Skin epidermis (tissue), 12 donors: Measurements from ENCODE around the gene DNHD1.

Source experiments
- H3K27ac ChIP-seq, 21 experiments: fragments of 200-600 bp; sonication (generic) in 11 of 21; one replicate each; pipeline ENCODE4 v1.5.0; 2020; ENCODE audit warnings: mild to moderate bottlenecking in 3 of 21, inconsistent platforms in 2 of 21, moderate library complexity in 2 of 21
- H3K4me3 ChIP-seq, 7 experiments: fragments of 200-600 bp; sonication (generic) in 2 of 7; one replicate each; pipeline ENCODE4 v1.5.0; 2020; ENCODE audit warnings: inconsistent platforms in 2 of 7, mild to moderate bottlenecking in 2 of 7, moderate library complexity in 1 of 7

The DNHD1 gene

DNA sequence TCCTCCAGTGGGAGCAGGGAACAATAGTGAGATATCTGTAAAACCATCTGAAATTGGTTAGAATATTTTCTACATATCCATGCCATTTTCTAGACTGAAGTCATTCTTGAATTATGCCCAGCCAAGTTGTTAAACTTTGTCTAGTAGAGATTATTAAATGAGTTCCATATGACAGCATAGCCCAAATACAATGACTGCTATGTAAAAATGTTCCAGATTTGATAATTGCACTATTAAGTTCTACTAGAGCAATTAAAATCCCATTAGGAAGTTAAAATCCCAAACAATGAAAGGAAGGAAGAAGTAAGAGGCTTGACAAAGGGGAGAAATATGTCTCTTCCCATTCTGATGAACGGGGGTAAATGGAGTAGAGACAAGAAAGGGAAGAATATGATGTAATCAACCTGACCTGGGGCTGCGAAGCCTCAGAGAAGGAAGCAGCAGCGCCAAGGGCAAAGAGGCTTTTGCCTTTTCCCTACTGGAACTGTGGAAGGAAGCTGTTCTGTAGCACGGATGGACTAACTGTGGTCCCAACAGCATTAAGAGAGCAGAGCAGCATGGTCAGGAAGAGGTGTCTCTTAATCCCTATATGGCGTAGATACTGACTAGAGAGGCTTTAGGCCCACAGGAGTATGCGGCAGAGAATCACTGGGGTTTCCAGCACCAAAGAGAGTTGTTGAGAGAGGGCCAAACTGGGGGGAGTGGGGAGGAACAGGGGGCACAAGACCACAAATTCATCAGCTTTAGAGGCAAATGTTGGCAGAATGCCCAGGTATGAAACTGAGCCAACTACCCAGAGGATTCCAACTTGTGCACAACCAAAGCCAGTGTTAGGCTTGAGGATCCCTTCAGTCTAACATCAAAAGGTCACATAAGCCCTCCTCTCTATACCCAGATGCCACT, 79.6 kb downstream of the DNHD1 start:
- no peak overlapping the region for H3K4me3 ChIP-seq
- H3K27ac ChIP-seq, result peak overlapping the region in 16 of 21 experiments; percentile 5 to 72 (median 36)

DNA sequence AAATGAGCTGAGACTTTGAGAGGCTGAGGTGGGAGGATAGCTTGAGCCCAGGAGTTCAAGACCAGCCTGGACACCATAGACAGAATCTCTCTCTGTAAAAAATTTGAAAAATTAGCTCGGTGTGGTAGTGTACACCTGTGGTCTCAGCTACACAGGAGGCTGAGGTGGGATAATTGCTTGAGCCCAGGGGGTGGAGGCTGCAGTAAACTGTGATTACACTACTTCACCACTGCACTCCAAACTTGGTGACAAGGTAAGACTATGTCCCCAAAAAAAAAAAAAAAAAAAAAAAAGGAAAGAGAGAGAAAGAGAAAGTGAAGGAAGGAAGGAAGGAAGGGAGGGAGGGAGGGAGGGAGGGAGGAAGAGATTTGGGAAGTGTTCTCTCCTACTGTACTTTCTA, 81.1 kb downstream of the DNHD1 start:
- Histone ChIP-seq H3K27ac (no peak overlapping the region), H3K4me3 (no peak overlapping the region)

DNA sequence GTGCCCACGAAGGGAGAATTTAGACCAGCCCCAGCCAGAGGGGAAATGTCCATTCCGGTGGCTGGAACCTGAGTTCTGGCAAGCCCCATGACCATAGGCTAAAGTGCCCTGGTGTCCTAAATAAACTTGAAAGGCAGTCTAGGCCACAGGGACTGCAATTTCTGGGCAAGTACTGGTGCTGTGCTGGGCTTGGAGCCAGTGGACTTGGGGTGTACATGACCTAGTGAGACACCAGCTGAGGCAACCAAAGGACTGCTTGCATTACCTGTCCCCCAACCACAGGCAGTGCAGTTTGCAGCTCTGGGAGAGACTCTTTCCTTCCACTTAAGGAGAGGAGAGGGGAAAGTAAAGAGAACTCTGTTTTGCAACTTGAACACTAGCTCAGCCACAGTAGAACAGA, 82.6 kb downstream of the DNHD1 start:
- Histone ChIP-seq H3K27ac (no peak overlapping the region), H3K4me3 (no peak overlapping the region)

DNA sequence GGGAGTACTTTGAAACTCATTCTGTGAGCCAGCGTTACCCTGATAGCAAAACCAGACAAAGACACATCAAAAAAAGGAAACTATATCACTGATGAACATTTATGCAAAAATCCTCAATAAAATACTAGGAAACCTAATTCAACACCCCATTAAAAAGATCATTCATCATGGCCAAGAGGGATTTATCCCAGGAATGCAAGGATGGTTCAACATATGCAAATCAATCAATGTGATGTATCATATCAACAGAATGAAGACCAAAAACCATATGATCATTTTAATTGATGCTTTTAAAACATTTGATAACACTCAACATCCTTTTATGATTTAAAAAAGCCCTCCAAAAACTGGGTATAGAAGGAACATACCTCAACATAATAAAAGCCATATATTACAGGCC, 86.5 kb downstream of the DNHD1 start:
- Histone ChIP-seq H3K27ac (no peak overlapping the region), H3K4me3 (no peak overlapping the region)

DNA sequence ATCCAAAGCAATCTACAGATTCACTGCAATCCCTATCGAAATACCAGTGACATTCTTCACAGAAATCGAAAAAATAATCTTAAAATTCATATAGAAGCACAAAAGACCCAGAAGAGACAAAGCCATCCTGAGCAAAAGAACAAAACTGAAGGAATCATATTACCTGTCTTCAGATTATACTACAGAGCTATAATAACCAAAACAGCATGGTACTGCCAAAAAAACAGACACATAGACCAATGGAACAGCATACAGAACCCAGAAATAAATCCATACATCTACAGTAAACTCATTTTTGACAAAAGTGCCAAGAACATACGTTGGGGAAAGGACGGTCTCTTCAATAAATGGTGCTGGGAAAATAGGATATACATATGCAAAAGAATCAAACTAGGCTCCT, 87.4 kb downstream of the DNHD1 start:
- Histone ChIP-seq H3K4me3 (no peak overlapping the region), H3K27ac (no peak overlapping the region)

DNA sequence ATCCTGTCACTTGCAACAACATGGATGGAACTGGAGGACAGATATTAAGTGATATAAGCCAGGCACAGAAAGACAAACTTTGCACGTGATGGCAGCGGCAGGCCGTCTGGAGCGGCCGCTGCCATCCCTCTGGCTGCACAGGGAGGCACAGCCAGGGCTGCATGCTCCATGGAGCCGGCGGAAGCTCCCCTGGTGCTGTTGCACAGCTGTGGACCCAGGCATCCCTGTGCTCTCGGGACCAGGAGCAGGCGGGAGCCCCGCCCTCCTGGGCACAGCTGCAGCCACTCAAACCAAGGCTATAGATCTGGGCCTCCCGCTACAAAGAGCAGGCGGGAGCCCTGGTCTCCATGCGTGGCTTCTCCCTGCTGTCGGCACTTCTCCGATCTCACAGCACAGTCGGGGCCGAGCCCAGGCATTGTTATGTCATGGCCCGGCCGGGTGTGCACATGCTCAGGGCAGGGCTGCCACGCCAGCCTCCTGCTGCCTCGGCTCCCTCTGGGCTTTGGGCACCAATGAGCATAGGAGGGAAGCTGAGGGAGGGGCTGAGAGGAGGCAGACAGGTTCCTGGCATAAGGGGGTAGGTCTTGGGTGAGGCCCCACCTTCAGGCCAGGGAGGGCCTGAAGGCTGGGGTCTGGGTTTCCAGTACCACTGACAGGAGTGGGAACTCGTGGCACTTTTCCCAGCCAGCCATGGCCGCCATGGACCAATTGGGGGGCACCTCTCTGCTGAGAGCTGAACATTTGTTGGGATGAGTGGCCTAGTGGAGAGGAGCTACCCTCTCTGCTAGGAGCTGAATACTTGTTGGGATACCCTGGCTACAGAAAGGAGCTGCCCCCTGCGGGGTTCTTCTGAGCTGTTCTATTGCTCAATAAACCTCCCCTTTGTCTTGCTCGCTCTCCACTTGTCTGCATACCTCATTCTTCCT, 89.6 kb downstream of the DNHD1 start:
- H3K27ac ChIP-seq, result peak overlapping the region in 1 of 21 experiments; percentile 2
- H3K4me3 ChIP-seq, result no peak overlapping the region

DNA sequence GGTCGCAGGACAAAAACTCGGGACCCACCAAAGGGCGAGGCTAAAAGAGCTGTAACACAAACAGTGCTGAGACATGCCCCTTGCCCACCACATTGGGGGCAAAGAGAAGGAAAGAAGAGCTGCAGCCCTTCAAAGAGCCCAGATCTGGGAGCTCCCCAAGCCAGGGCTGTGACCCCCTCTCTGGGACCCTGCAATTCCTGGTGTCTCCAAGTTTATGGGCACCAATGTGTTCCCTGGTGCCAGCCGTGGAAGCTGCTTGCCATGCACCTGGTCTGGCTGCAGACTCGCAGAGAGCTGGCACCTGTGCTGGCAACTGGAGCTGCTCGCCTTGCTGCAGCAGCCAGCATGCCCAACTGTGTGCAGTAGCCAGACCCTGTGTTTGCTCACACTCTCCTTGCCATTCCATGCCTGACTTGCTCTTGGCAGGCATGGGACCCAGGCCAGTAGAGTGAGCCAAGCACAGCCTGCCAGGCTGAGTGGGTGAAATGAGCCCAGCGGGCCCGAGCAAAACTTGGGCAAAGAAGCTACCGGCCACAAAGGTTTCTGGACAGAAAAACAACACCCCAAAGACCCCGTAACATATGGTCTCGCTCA, 90.4 kb downstream of the DNHD1 start:
- H3K4me3 ChIP-seq, result no peak overlapping the region
- no peak overlapping the region for H3K27ac ChIP-seq

DNA sequence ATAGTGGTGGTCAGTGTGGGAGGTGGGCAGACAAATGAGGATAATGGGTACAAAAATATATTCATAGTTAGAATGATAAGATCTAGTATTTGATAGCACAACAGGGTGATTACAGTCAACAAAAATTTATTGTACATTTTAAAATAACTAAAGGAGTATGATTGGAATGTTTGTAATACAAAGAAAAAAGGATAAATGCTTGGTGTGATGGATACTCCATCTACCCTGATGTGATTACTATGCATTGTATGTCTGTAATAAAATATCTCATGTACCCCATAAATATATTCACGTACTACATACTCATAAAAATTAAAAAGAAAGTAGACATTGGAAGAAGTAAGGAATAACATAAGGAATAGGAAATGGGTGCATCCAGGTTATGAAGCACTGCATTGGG, 90.9 kb downstream of the DNHD1 start:
- H3K27ac ChIP-seq, result no peak overlapping the region
- no peak overlapping the region for H3K4me3 ChIP-seq

DNA sequence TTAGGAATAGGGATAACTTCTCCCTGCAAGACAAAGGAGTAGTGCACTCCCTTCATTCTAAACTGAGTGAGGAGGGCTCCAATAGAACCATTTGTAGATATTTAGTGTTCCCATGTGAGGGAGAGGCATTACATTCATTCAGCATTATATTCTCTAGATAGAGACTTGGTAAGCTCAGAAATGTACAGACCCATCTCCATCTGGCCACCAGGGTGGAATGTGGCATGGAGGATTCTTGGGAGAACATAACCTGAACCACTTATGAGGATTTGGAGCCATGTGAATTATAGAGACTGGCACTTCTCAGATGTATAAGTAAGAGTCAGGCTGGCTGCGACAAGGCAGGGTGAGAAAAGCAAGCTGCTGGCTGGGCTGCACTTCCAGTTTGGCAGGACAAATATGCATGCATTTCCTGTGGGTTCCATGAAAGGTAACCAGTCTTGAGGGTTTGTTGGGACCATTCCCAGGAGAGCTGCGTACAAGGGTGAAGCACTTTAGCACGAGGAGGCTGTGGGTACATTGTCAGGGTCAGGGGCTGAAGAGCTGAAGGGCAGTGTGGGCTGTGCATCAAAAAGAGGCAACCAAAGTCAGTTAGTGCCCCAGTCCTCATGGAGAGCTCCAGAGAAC, 97.2 kb downstream of the DNHD1 start:
- H3K4me3 ChIP-seq, result no peak overlapping the region
- H3K27ac ChIP-seq, result no peak overlapping the region

DNA sequence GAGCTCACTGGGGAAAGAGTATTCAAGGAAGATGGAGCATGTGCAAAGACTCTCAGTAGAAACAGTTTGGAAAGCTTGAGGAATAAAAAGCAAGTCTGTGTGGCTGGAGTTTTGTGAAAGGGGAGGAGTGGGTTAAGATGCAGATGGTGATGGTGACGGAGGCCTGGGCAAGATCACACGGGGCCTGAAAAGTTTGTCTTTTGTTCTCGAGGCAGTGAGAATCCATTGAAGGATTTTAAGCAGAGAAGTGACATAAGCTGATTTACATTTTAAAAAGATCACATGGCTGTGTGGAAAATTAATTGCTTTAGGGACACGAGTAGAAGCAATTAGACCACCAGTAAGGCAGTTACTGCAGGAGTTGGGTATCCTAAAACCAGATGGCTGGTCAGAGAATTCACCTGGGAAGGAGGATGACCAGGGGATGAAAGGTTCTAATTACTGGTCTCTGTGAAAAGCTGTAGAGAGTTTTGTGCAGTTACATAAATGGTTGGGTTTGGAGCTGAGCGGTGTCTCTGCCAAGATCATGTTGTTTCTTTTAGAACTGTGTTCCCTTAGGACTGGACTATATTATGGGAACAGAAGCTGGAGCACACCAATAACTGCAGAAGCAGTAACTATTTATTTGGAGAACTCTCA, 99.3 kb downstream of the DNHD1 start:
- Histone ChIP-seq H3K4me3 (no peak overlapping the region), H3K27ac (peak overlapping the region in 2 of 21 experiments; percentile 10 to 38)

DNA sequence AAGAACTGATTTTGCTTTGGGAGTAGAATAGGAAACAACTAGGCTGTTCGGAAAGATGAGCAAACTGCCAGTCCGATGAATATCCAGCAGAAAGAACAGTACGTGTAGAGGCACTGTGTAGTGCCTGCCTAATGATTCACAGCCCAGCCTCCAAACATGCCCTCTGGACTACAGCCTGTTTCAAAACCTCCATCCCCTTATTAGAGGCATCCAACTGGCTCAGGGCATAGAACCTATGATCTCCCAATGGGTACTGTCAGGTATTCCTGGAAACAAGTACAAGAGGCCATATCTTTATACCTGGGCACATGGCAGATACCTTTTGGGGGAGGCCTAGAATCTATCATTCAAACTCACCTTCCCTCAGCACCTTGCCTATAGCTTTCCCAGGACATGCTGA, 101.5 kb downstream of the DNHD1 start:
- Histone ChIP-seq H3K4me3 (no peak overlapping the region), H3K27ac (no peak overlapping the region)

DNA sequence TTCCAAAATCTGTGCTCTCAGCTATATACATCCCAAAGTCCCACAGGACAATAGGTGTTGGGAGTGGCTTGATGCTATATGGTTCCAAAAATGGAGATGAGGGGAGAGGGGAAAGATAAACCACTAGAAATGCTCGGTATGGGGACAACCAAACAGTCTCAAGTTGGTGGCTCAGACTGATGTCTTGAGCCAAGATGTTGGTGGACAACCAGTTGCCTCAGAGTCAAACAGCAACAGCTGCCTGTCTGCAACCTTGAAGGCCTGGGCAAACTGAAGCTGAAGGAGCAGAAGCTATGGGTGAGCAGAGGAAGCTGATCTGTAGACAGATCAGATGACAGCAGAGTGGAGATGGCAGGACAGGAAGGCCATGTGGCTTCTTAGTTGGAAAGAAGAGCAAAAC, 102.4 kb downstream of the DNHD1 start:
- no peak overlapping the region for H3K4me3 ChIP-seq
- H3K27ac ChIP-seq, result no peak overlapping the region

DNA sequence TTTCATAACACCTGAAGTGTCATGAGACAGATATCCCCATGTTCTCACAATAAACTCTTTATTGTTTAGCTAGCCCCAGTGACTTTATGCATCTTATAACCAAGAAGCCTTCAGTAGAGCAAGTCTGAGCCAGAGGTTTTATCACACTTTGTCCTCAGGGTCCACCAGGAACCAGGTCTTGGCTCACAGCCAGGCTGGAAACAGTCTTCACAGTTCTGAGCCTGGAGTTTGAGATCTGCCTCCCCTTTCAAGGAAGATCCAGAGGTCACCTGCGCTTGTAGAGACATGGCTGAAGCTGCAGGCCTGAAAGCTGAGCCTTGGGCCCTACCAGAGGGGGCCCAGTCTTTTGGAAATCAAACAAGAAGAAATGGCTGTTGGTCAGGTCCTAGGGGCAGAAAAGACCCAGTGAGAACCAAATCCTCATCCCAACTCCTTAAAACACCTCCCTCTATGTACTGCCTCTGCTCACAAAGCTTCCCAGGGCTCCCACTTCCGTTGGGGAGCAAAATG, 102.9 kb downstream of the DNHD1 start:
- Histone ChIP-seq H3K27ac (no peak overlapping the region), H3K4me3 (no peak overlapping the region)

DNA sequence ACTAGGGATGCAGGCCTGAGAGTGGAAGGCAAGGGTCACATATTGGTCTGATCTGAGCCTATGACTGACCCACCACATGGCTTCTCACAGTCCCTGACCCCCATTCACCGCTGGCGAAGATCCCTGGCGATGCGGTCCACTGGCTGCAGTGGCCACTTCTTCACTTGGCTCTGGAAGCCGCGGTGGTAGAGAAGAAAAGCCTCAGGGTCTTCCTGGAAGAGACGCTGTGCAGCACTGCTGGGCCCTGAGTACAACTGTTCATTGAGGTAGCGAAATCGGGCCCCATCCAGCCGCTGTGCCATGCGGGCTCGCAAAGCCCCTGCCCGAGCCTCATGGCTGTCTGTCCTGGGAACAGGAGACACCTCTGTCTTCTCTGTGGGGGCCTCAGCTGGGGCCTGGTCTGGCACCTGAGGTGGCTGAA, 104.0 kb downstream of the DNHD1 start:
- Histone ChIP-seq H3K27ac (no peak overlapping the region), H3K4me3 (no peak overlapping the region)

DNA sequence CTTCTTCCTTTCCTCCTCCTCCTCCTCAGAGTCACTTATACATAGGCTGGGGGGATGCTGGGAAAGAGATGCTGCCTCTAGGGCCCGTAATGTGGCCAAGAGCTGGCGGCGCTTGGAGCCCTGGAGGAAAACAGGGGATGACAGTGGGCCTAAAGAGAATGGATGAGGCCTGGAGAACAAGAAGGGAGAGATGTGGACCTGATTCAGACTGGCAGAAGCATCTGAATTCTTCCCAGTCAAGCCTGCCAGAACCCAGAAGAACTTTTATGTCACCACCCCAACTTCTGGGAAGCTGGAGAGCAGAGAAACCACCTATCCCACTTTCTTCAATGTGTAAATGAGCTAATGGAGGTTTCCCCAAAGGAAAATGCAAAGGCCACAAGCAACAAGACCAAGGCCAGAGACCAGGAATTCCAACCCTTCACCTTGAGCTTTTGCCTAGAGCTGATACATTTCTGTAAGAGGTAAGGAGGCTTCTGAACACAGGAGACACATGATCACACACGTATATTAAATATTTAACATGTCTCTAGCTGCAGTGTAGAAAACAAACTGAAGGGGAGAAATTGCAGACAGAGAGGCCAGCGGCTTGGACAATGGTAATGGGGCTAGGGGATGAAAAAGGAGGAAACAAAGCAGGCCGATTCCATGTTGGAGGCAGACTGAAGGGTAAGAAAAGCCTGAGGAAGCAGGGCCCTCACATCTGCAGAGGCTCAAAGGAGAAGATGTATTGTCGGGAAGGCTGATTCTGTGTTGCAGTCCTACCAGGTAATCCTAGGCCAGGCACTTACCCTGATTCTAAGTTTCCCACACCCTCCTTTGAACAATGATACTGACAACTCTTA, 105.2 kb downstream of the DNHD1 start:
- Histone ChIP-seq H3K4me3 (peak overlapping the region; percentile 77 to 94 (median 87)), H3K27ac (peak overlapping the region in 16 of 21 experiments; percentile 84 to 98 (median 94))

DNA sequence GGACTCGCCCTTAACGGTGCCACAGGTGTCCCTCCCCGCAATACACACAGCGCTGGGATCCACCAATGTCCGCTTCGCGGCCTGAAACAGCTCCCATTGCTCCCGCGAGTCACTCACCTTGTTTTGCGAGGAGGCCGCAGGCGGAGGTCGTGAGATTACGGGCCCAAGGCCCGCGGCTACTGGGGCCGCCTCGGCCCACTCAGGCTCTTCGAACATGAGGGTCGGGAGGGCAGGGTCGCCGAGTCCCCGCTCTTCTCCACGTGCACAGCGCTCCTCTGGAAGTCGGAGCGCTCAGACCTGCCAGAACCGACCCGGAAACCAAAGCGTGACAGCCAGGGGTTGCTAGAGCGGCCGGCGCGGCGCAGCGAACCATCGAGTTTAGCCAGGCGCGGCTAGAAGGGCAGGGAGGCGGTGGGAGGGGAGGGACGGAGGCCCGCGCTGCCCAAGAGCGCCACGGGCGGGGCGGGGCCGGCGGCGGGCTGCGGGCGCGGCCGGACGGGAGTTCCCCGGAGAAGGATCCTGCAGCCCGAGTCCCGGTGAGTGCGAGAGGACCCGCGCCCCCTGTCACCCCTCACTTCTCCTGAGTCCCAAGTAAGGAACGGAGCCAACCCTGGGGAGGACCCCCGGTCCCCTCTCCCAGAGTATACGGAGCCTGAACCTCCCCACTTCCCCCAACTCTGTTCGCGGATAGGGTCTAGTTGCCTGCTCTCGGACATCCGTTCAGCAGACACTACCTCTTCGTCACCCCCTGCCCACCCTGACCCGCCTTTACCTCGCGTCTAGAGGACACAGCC, 106.4 kb downstream of the DNHD1 start, which contains the start of the genes ILK and RRP8:
Gene ILK (plus strand): TSS at position 488 of the 794 bp plus-strand sequence. CDS start 498 bp downstream, outside the sequence.
Gene RRP8 (minus strand): TSS at position 330 of the 794 bp plus-strand sequence. CDS start 114 bp downstream, at position 216.
- H3K4me3 ChIP-seq, result peak within 1 kb of the TSS; percentile 77 to 94 (median 87)
- H3K27ac ChIP-seq, result peak within 1 kb of the TSS; percentile 70 to 98 (median 93)

DNA sequence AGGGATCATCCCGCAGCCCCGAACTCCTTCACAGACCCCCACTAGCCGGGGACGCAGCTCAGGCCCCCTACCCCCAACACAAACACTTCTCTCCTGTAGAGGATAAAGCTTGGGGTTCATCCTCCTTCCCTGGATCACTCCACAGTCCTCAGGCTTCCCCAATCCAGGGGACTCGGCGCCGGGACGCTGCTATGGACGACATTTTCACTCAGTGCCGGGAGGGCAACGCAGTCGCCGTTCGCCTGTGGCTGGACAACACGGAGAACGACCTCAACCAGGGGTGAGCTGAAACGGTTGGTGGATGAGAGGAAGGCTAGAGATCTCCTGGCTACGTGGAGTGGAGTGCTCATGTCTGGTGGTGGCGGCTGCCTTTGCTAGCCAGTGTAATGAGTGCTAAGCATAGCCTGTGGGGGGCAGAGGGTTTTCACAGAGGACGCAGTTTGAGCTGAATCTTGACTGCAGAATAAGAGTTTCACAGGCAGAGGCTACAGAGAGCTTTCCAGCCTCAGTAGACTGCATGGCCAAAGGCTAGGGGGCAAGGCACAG, 107.1 kb downstream of the DNHD1 start:
- Histone ChIP-seq H3K27ac (peak overlapping the region; percentile 70 to 98 (median 93)), H3K4me3 (peak overlapping the region; percentile 77 to 94 (median 87))
